Gastroesophageal sphincter (tissue), 4 donors: ENCODE measurements around the gene FBXW8. TPM values are rescaled to one million over a fixed set of nuclear protein-coding genes. Genes with fewer than 3 reads are reported as not detected.

Experiments used
- ATAC-seq: fragments of 150-250 bp; one replicate; pipeline ENCODE4 v1.9.1; 2016; ENCODE audit warnings: mild to moderate bottlenecking, moderate library complexity
- H3K27ac ChIP-seq, 4 donors: fragments of 200-600 bp; sonication (generic) in 3 of 4; 1 replicate in 3 of 4; 2 replicates in 1 of 4; pipeline ENCODE4 v1.5.1; 2016 to 2019
- H3K27me3 ChIP-seq: fragments of 200-600 bp; sonication (generic); one replicate; pipeline ENCODE4 v1.5.1; 2019
- H3K36me3 ChIP-seq, 2 donors: fragments of 200-600 bp; sonication (generic); one replicate each; pipeline ENCODE4 v1.5.1; 2019; ENCODE audit warnings: control low read depth in 1 of 2
- H3K4me1 ChIP-seq, 3 donors: fragments of 200-600 bp; sonication (generic); 1 replicate in 2 of 3; 2 replicates in 1 of 3; pipeline ENCODE4 v1.5.1; 2016 to 2019; ENCODE audit warnings: control low read depth in 2 of 3
- H3K4me3 ChIP-seq, 2 donors: fragments of 200-600 bp; sonication (generic); one replicate each; pipeline ENCODE4 v1.5.1; 2019; ENCODE audit warnings: mild to moderate bottlenecking in 1 of 2, moderate library complexity in 1 of 2
- H3K9me3 ChIP-seq, 3 donors: fragments of 200-600 bp; sonication (generic); one replicate each; pipeline ENCODE4 v1.5.1; 2017 to 2019; ENCODE audit warnings: control low read depth in 2 of 3
- CTCF ChIP-seq, 4 experiments: fragments of 200-600 bp in 2 of 4; fragments of 450-650 bp in 2 of 4; sonication (generic) in 1 of 4; IDR thresholded peaks; one replicate each; pipeline ENCODE4 v1.5.1; 2017 to 2019; ENCODE audit warnings: antibody characterized with exemption in 4 of 4, mild to moderate bottlenecking in 2 of 4, moderate library complexity in 2 of 4
- EP300 ChIP-seq: sonication (generic); formaldehyde crosslinking; IDR thresholded peaks from one replicate; pipeline ENCODE4 v1.6.1; 2017; ENCODE audit warnings: antibody characterized with exemption, mild to moderate bottlenecking
- POLR2A ChIP-seq, 2 donors: fragments of 450-650 bp; IDR thresholded peaks; one replicate each; pipeline ENCODE4 v1.6.1; 2017; ENCODE audit warnings: antibody characterized with exemption in 2 of 2, mild to moderate bottlenecking in 2 of 2, moderate library complexity in 1 of 2
- POLR2AphosphoS5 ChIP-seq: sonication (generic); formaldehyde crosslinking; IDR thresholded peaks from one replicate; pipeline ENCODE4 v1.6.1; 2017; ENCODE audit warnings: antibody characterized with exemption
- WGBS, 2 donors: methylation state at CpG; one replicate each; pipeline ENCODE4 v1.1.5; 2018; ENCODE audit warnings: low coverage in 1 of 2; 5-methylcytosine and 5-hydroxymethylcytosine counted together
- total RNA-seq, 4 donors: library from RNA; depleted of rRNA; stranded (reverse); fragments of >200 nt; gene quantifications; one replicate each; pipeline ENCODE4 v1.1.0, GENCODE V29; 2016

The FBXW8 gene
- total RNA-seq, 4 donors from 2014 or later = 10.1 to 17.9 (median 13.7) TPM

- Histone ChIP-seq H3K27ac (no peak overlapping the region), H3K4me3 (no peak overlapping the region), H3K36me3 (no peaks in the 10 kb centered on the region), H3K9me3 (no peaks in the 10 kb centered on the region), H3K27me3 (no peaks in the 10 kb centered on the region), H3K4me1 (peaks cover 0 to 36% (median 7%) of the 10 kb centered on the region in 3 donors)
- TF ChIP-seq POLR2AphosphoS5 = no peak
- TF ChIP-seq POLR2A (IDR thresholded peaks at IDR 0.05) = no peak
- no peak for TF ChIP-seq CTCF (IDR thresholded peaks at IDR 0.05)
- TF ChIP-seq EP300 = no peak
- no peak for ATAC-seq
- WGBS, 2 donors = 91 to 100% methylated on average over 8 to 16 of the region's 20 CpGs
Measured at GRCh38 chr12:117046861-117047530, 136.2 kb downstream of the FBXW8 start.

GRCh38 chr12:117047810-117048584 lies 137.2 kb downstream of the FBXW8 start:
- no peaks in the 10 kb centered on the region for H3K27me3 ChIP-seq
- WGBS, 2 donors = 0 to 53% methylated on average over 4 to 7 of the region's 18 CpGs
- H3K4me1 ChIP-seq = peaks cover 0 to 36% (median 7%) of the 10 kb centered on the region in 3 donors
- H3K4me3 ChIP-seq = no peak overlapping the region
- H3K36me3 ChIP-seq = no peaks in the 10 kb centered on the region
- peak; percentile 70 for TF ChIP-seq POLR2AphosphoS5
- no peak for TF ChIP-seq CTCF (IDR thresholded peaks at IDR 0.05)
- H3K9me3 ChIP-seq = no peaks in the 10 kb centered on the region
- H3K27ac ChIP-seq = peak overlapping the region in 3 of 4 donors; percentile 24 to 37 (median 36)
- peak; percentile 41 for ATAC-seq

- TF ChIP-seq POLR2A (IDR thresholded peaks at IDR 0.05) (no peak), EP300 (no peak), CTCF (IDR thresholded peaks at IDR 0.05) (no peak), POLR2AphosphoS5 (no peak)
- Histone ChIP-seq H3K9me3 (no peaks in the 10 kb centered on the region), H3K27ac (peak overlapping the region in 3 of 4 donors; percentile 24 to 37 (median 36)), H3K27me3 (no peaks in the 10 kb centered on the region), H3K36me3 (no peaks in the 10 kb centered on the region), H3K4me1 (peaks cover 0 to 36% (median 7%) of the 10 kb centered on the region in 3 donors), H3K4me3 (no peak overlapping the region)
- no peak for ATAC-seq
- 95% methylated on average over 3 of the region's 9 CpGs; no CpG with 5 or more reads in 1 of the 2 donors for WGBS, 2 donors
Measured at GRCh38 chr12:117048585-117048904, 137.8 kb downstream of the FBXW8 start.

GRCh38 chr12:117049295-117049694 lies 138.5 kb downstream of the FBXW8 start:
- Histone ChIP-seq H3K27ac (no peak overlapping the region), H3K4me1 (peaks cover 0 to 36% (median 7%) of the 10 kb centered on the region in 3 donors), H3K27me3 (no peaks in the 10 kb centered on the region), H3K4me3 (no peak overlapping the region), H3K36me3 (no peaks in the 10 kb centered on the region), H3K9me3 (no peaks in the 10 kb centered on the region)
- 100% methylated on average over 1 of the region's 11 CpGs; no CpG with 5 or more reads in 1 of the 2 donors for WGBS, 2 donors
- TF ChIP-seq EP300 = no peak
- TF ChIP-seq POLR2A (IDR thresholded peaks at IDR 0.05) = no peak
- TF ChIP-seq CTCF (IDR thresholded peaks at IDR 0.05) = no peak
- no peak for TF ChIP-seq POLR2AphosphoS5
- no peak for ATAC-seq

GRCh38 chr12:117050060-117050459 lies 139.3 kb downstream of the FBXW8 start:
- TF ChIP-seq CTCF (IDR thresholded peaks at IDR 0.05) (no peak), POLR2AphosphoS5 (peak; percentile 21), POLR2A (IDR thresholded peaks at IDR 0.05) (no peak), EP300 (no peak)
- Histone ChIP-seq H3K27ac (no peak overlapping the region), H3K9me3 (no peaks in the 10 kb centered on the region), H3K4me3 (no peak overlapping the region), H3K4me1 (peaks cover 0 to 36% (median 7%) of the 10 kb centered on the region in 3 donors), H3K36me3 (no peaks in the 10 kb centered on the region), H3K27me3 (no peaks in the 10 kb centered on the region)
- 53 to 63% methylated on average over 5 of the region's 5 CpGs for WGBS, 2 donors
- no peak for ATAC-seq
